Measurements from ENCODE around the gene DUSP12. TPM values are rescaled to one million over a fixed set of nuclear protein-coding genes. Genes with fewer than 3 reads are reported as not detected.
A peak's percentile ranks its signal among the peaks of the same experiment; 100 is the strongest.
"Not testable (repeated sequence)": the region's sequence is repeated elsewhere in the genome, so short reads cannot be mapped to it uniquely, and the experiment has no call there.

Gene DUSP12
- total and polyA plus RNA-seq, 4 donors = 7.9 to 18.2 (median 12.5) TPM

GRCh38 chr1:161722406-161722805, 27.2 kb upstream of the DUSP12 start:
- TF ChIP-seq HNF4A (conservative IDR thresholded peaks at IDR 0.05) (no peak), SP1 (IDR thresholded peaks at IDR 0.05) (no peak)
- 97% methylated on average over 1 of the region's 1 CpG for WGBS
- Histone ChIP-seq H3K27me3 (ENCODE audit: control insufficient read depth in 4 of 4, insufficient read depth in 4 of 4, low read length in 3 of 4) (no peaks in the 10 kb centered on the region), H3K9ac (ENCODE audit: low read depth in 1 of 2, low read length in 2 of 2) (no peak overlapping the region), H3K4me3 (ENCODE audit: low read depth in 1 of 3, low read length in 3 of 3) (no peak overlapping the region), H3K4me1 (ENCODE audit: control insufficient read depth in 4 of 4, insufficient read depth in 4 of 4, low read length in 3 of 4) (peaks cover 2 to 13% (median 7%) of the 10 kb centered on the region in 4 donors), H3K36me3 (ENCODE audit: control insufficient read depth in 4 of 4, insufficient read depth in 3 of 4, low read depth in 1 of 4, low read length in 3 of 4) (no peaks in the 10 kb centered on the region), H3K9me3 (ENCODE audit: control insufficient read depth in 4 of 4, low read length in 3 of 4) (no peaks in the 10 kb centered on the region), H3K27ac (ENCODE audit: low read depth in 1 of 2, low read length in 2 of 2) (no peak overlapping the region)
- no peak for DNase-seq (ENCODE audit: low spot score)

- H3K36me3 ChIP-seq (ENCODE audit: control insufficient read depth in 4 of 4, insufficient read depth in 3 of 4, low read depth in 1 of 4, low read length in 3 of 4) = no peaks in the 10 kb centered on the region
- TF ChIP-seq RXRA (IDR thresholded peaks at IDR 0.05) = no peak
- no peak for TF ChIP-seq REST (IDR thresholded peaks at IDR 0.05)
- TF ChIP-seq GABPA (IDR thresholded peaks at IDR 0.05 in 1 of 2, conservative IDR thresholded peaks at IDR 0.05 in 1 of 2) = no peak
- no peak for TF ChIP-seq FOXA2 (IDR thresholded peaks at IDR 0.05)
- no peak for TF ChIP-seq TAF1 (conservative IDR thresholded peaks at IDR 0.05)
- no peak for TF ChIP-seq EGR1 (IDR thresholded peaks at IDR 0.05; ENCODE audit: low read depth in 2 of 2)
- TF ChIP-seq MAX (IDR thresholded peaks at IDR 0.05) = no peak
- TF ChIP-seq HNF4G (IDR thresholded peaks at IDR 0.05) = no peak
- TF ChIP-seq CTCF (IDR thresholded peaks at IDR 0.05; ENCODE audit: low read depth, low read length, missing input control) = no peak
- no peak for TF ChIP-seq SP1 (IDR thresholded peaks at IDR 0.05)
- no peak for TF ChIP-seq HNF4A (conservative IDR thresholded peaks at IDR 0.05)
- TF ChIP-seq FOXA1 (IDR thresholded peaks at IDR 0.05) = no peak
- TF ChIP-seq ATF3 (IDR thresholded peaks at IDR 0.05) = no peak
- TF ChIP-seq RAD21 (IDR thresholded peaks at IDR 0.05) = no peak
- TF ChIP-seq YY1 (IDR thresholded peaks at IDR 0.05) = no peak
- no peak for DNase-seq (ENCODE audit: low spot score)
- no peak overlapping the region for H3K4me3 ChIP-seq (ENCODE audit: low read depth in 1 of 3, low read length in 3 of 3)
- H3K9ac ChIP-seq (ENCODE audit: low read depth in 1 of 2, low read length in 2 of 2) = no peak overlapping the region
- WGBS = 86% methylated on average over 8 of the region's 8 CpGs
- no peak overlapping the region for H3K27ac ChIP-seq (ENCODE audit: low read depth in 1 of 2, low read length in 2 of 2)
- peaks cover 2 to 17% (median 9%) of the 10 kb centered on the region in 4 donors for H3K4me1 ChIP-seq (ENCODE audit: control insufficient read depth in 4 of 4, insufficient read depth in 4 of 4, low read length in 3 of 4)
- no peaks in the 10 kb centered on the region for H3K27me3 ChIP-seq (ENCODE audit: control insufficient read depth in 4 of 4, insufficient read depth in 4 of 4, low read length in 3 of 4)
- H3K9me3 ChIP-seq (ENCODE audit: control insufficient read depth in 4 of 4, low read length in 3 of 4) = no peaks in the 10 kb centered on the region
These were observed 26.0 kb upstream of the DUSP12 start for GRCh38 chr1:161723459-161724141.

GRCh38 chr1:161725258-161725907, 24.2 kb upstream of the DUSP12 start:
- 52% methylated on average over 22 of the region's 22 CpGs for WGBS
- H3K36me3 ChIP-seq (ENCODE audit: control insufficient read depth in 4 of 4, insufficient read depth in 3 of 4, low read depth in 1 of 4, low read length in 3 of 4); H3K9me3 ChIP-seq (ENCODE audit: control insufficient read depth in 4 of 4, low read length in 3 of 4); H3K27me3 ChIP-seq (ENCODE audit: control insufficient read depth in 4 of 4, insufficient read depth in 4 of 4, low read length in 3 of 4); H3K9ac ChIP-seq (ENCODE audit: low read depth in 1 of 2, low read length in 2 of 2); DNase-seq (ENCODE audit: low spot score): not testable (repeated sequence)
- Histone ChIP-seq H3K27ac (ENCODE audit: low read depth in 1 of 2, low read length in 2 of 2) (peak overlapping the region in 1 of 2 donors; percentile 92), H3K4me3 (ENCODE audit: low read depth in 1 of 3, low read length in 3 of 3) (peak overlapping the region; percentile 63 to 75 (median 74)), H3K4me1 (ENCODE audit: control insufficient read depth in 4 of 4, insufficient read depth in 4 of 4, low read length in 3 of 4) (peaks cover 2 to 17% (median 9%) of the 10 kb centered on the region in 4 donors)
